ENCODE measurements around the gene ZNF787.

Gene ZNF787

GRCh38 chr19:56137405-56137804, 16.3 kb upstream of the ZNF787 start:
- no peaks in the 10 kb centered on the region for H3K27me3 Mint-ChIP-seq
- H3K4me1 Mint-ChIP-seq (ENCODE audit: low read depth) = peaks cover 20% of the 10 kb centered on the region
- no peaks in the 10 kb centered on the region for H3K9me3 Mint-ChIP-seq (ENCODE audit: low read depth)
- no peak overlapping the region for H3K4me3 Mint-ChIP-seq
- no peaks in the 10 kb centered on the region for H3K36me3 Mint-ChIP-seq
- H3K27ac Mint-ChIP-seq = no peak overlapping the region

GRCh38 chr19:56136362-56136761, 15.3 kb upstream of the ZNF787 start:
- Mint-ChIP-seq H3K9me3 (ENCODE audit: low read depth) (no peaks in the 10 kb centered on the region), H3K4me1 (ENCODE audit: low read depth) (peaks cover 14% of the 10 kb centered on the region), H3K36me3 (no peaks in the 10 kb centered on the region), H3K27me3 (no peaks in the 10 kb centered on the region), H3K4me3 (no peak overlapping the region), H3K27ac (no peak overlapping the region)

- no peak overlapping the region for H3K27ac Mint-ChIP-seq
- H3K9me3 Mint-ChIP-seq (ENCODE audit: low read depth) = no peaks in the 10 kb centered on the region
- no peaks in the 10 kb centered on the region for H3K27me3 Mint-ChIP-seq
- no peaks in the 10 kb centered on the region for H3K36me3 Mint-ChIP-seq
- H3K4me3 Mint-ChIP-seq = no peak overlapping the region
- peaks cover under 1% of the 10 kb centered on the region for H3K4me1 Mint-ChIP-seq (ENCODE audit: low read depth)
Measured at GRCh38 chr19:56134654-56134921, 13.5 kb upstream of the ZNF787 start.

- H3K4me3 Mint-ChIP-seq = no peak overlapping the region
- no peaks in the 10 kb centered on the region for H3K36me3 Mint-ChIP-seq
- H3K27me3 Mint-ChIP-seq = no peaks in the 10 kb centered on the region
- H3K9me3 Mint-ChIP-seq (ENCODE audit: low read depth) = no peaks in the 10 kb centered on the region
- no peaks in the 10 kb centered on the region for H3K4me1 Mint-ChIP-seq (ENCODE audit: low read depth)
- H3K27ac Mint-ChIP-seq = no peak overlapping the region
Measured at GRCh38 chr19:56133858-56134653, 13.0 kb upstream of the ZNF787 start.

GRCh38 chr19:56132316-56132822, 11.3 kb upstream of the ZNF787 start:
- Mint-ChIP-seq H3K27me3 (no peaks in the 10 kb centered on the region), H3K36me3 (no peaks in the 10 kb centered on the region), H3K27ac (no peak overlapping the region), H3K9me3 (ENCODE audit: low read depth) (no peaks in the 10 kb centered on the region), H3K4me1 (ENCODE audit: low read depth) (no peaks in the 10 kb centered on the region), H3K4me3 (no peak overlapping the region)

- no peak overlapping the region for H3K4me3 Mint-ChIP-seq
- no peaks in the 10 kb centered on the region for H3K9me3 Mint-ChIP-seq (ENCODE audit: low read depth)
- no peaks in the 10 kb centered on the region for H3K27me3 Mint-ChIP-seq
- no peak overlapping the region for H3K27ac Mint-ChIP-seq
- H3K4me1 Mint-ChIP-seq (ENCODE audit: low read depth) = no peaks in the 10 kb centered on the region
- no peaks in the 10 kb centered on the region for H3K36me3 Mint-ChIP-seq
Measured at GRCh38 chr19:56131651-56132050, 10.6 kb upstream of the ZNF787 start.

- Mint-ChIP-seq H3K4me1 (ENCODE audit: low read depth) (no peaks in the 10 kb centered on the region), H3K4me3 (no peak overlapping the region), H3K27me3 (no peaks in the 10 kb centered on the region), H3K27ac (no peak overlapping the region), H3K36me3 (no peaks in the 10 kb centered on the region), H3K9me3 (ENCODE audit: low read depth) (no peaks in the 10 kb centered on the region)
Measured at GRCh38 chr19:56130006-56130405, 8.9 kb upstream of the ZNF787 start.

GRCh38 chr19:56126983-56127780, 6.1 kb upstream of the ZNF787 start:
- peaks cover 8% of the 10 kb centered on the region for H3K4me1 Mint-ChIP-seq (ENCODE audit: low read depth)
- H3K36me3 Mint-ChIP-seq = no peaks in the 10 kb centered on the region
- H3K4me3 Mint-ChIP-seq = no peak overlapping the region
- no peaks in the 10 kb centered on the region for H3K9me3 Mint-ChIP-seq (ENCODE audit: low read depth)
- no peak overlapping the region for H3K27ac Mint-ChIP-seq
- no peaks in the 10 kb centered on the region for H3K27me3 Mint-ChIP-seq

GRCh38 chr19:56125806-56126590, 4.9 kb upstream of the ZNF787 start:
- Mint-ChIP-seq H3K4me3 (no peak overlapping the region), H3K4me1 (ENCODE audit: low read depth) (peaks cover 14% of the 10 kb centered on the region), H3K36me3 (no peaks in the 10 kb centered on the region), H3K27ac (no peak overlapping the region), H3K27me3 (no peaks in the 10 kb centered on the region), H3K9me3 (ENCODE audit: low read depth) (no peaks in the 10 kb centered on the region)

- no peaks in the 10 kb centered on the region for H3K9me3 Mint-ChIP-seq (ENCODE audit: low read depth)
- peaks cover 15% of the 10 kb centered on the region for H3K4me1 Mint-ChIP-seq (ENCODE audit: low read depth)
- H3K36me3 Mint-ChIP-seq = no peaks in the 10 kb centered on the region
- H3K27me3 Mint-ChIP-seq = no peaks in the 10 kb centered on the region
- no peak overlapping the region for H3K27ac Mint-ChIP-seq
- H3K4me3 Mint-ChIP-seq = no peak overlapping the region
Measured at GRCh38 chr19:56124578-56124977, 3.5 kb upstream of the ZNF787 start.

- Mint-ChIP-seq H3K4me1 (ENCODE audit: low read depth) (peaks cover 23% of the 10 kb centered on the region), H3K36me3 (no peaks in the 10 kb centered on the region), H3K27ac (no peak overlapping the region), H3K9me3 (ENCODE audit: low read depth) (no peaks in the 10 kb centered on the region), H3K27me3 (no peaks in the 10 kb centered on the region), H3K4me3 (no peak overlapping the region)
Measured at GRCh38 chr19:56123266-56123891, 2.3 kb upstream of the ZNF787 start.

- H3K4me3 Mint-ChIP-seq = peak overlapping the region; percentile 88
- peak overlapping the region; percentile 94 for H3K27ac Mint-ChIP-seq
- no peaks in the 10 kb centered on the region for H3K27me3 Mint-ChIP-seq
- H3K9me3 Mint-ChIP-seq (ENCODE audit: low read depth) = no peaks in the 10 kb centered on the region
- peaks cover 36% of the 10 kb centered on the region for H3K4me1 Mint-ChIP-seq (ENCODE audit: low read depth)
- no peaks in the 10 kb centered on the region for H3K36me3 Mint-ChIP-seq
Measured at GRCh38 chr19:56120371-56121179, 520 bp downstream of the ZNF787 start.

GRCh38 chr19:56120002-56120370, 1.1 kb downstream of the ZNF787 start:
- peak overlapping the region; percentile 88 for H3K4me3 Mint-ChIP-seq
- peak overlapping the region; percentile 94 for H3K27ac Mint-ChIP-seq
- no peaks in the 10 kb centered on the region for H3K36me3 Mint-ChIP-seq
- H3K27me3 Mint-ChIP-seq = no peaks in the 10 kb centered on the region
- H3K4me1 Mint-ChIP-seq (ENCODE audit: low read depth) = peaks cover 37% of the 10 kb centered on the region
- no peaks in the 10 kb centered on the region for H3K9me3 Mint-ChIP-seq (ENCODE audit: low read depth)

- H3K4me1 Mint-ChIP-seq (ENCODE audit: low read depth) = peaks cover 39% of the 10 kb centered on the region
Measured at GRCh38 chr19:56119582-56119978, 1.5 kb downstream of the ZNF787 start.

More at GRCh38 chr19:56119582-56119978, 1.5 kb downstream of the ZNF787 start:
- Mint-ChIP-seq H3K9me3 (ENCODE audit: low read depth) (no peaks in the 10 kb centered on the region), H3K27ac (peak overlapping the region; percentile 94), H3K4me3 (peak overlapping the region; percentile 88), H3K36me3 (no peaks in the 10 kb centered on the region), H3K27me3 (no peaks in the 10 kb centered on the region)

Measured in activated naive CD8-positive, alpha-beta T cell (primary cell).